H54 (cell line): ENCODE results near the gene HGS.

Experiments
- DNase-seq: peaks from one replicate; pipeline ENCODE4 v3.0.0; 2011; ENCODE audit warnings: low spot score, mixed read lengths; ENCODE audit not compliant: insufficient read length
- FAIRE-seq: peaks from 3 replicates; lab custom pipeline; 2011; peaks lifted over from hg19 to GRCh38; lab: Jason Lieb, UNC
- POLR2A ChIP-seq: IDR thresholded peaks from 2 replicates; pipeline ENCODE4 v1.6.1; 2011; ENCODE audit warnings: low read depth, mild to moderate bottlenecking, low read length

Gene HGS, protein sequence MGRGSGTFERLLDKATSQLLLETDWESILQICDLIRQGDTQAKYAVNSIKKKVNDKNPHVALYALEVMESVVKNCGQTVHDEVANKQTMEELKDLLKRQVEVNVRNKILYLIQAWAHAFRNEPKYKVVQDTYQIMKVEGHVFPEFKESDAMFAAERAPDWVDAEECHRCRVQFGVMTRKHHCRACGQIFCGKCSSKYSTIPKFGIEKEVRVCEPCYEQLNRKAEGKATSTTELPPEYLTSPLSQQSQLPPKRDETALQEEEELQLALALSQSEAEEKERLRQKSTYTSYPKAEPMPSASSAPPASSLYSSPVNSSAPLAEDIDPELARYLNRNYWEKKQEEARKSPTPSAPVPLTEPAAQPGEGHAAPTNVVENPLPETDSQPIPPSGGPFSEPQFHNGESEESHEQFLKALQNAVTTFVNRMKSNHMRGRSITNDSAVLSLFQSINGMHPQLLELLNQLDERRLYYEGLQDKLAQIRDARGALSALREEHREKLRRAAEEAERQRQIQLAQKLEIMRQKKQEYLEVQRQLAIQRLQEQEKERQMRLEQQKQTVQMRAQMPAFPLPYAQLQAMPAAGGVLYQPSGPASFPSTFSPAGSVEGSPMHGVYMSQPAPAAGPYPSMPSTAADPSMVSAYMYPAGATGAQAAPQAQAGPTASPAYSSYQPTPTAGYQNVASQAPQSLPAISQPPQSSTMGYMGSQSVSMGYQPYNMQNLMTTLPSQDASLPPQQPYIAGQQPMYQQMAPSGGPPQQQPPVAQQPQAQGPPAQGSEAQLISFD

DNA sequence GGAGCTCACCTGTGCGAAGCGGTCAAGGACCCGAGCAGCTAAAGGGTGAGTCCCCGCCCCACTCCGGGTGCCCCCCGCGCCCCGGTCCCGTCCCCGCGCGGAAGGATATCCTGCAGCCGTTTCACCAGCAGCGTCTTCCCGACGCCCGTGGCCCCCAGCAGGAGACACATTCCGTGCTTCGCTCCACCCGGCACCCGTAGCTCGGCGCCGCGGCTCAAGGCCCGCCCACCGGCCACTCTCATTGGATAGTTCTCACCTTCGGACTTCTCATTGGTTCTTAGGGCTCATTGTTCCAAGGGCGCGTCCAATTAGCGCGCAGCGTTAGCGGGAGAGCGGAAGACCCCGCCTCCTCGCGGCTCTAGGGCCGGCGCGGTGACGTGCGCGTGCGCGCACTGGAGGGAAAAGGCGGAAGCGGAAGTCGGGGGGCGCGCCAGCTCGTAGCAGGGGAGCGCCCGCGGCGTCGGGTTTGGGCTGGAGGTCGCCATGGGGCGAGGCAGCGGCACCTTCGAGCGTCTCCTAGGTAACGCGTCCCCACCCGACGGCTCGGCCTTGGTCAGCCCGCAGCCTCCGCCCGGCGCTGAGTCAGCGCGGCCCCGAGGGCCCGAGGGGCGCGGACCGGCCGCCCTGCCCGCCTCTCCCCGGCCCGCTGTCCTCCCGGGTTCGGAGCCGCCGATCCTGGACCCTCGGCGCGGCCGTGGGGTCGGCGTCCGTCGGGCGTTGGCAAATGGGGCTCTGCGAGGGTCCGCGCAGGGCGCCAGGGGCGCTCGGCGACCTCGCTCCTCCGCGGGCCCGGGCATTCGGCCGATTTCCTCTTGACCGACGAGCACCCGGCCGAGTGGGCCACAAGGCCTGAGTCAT is at the start of gene HGS, which contains the start of gene ARL16:
Gene HGS (plus strand): TSS at position 428 of the 858 bp plus-strand sequence. CDS start 56 bp downstream, at position 484.
Gene ARL16 (minus strand): TSS at position 214 of the 858 bp plus-strand sequence. CDS start 44 bp downstream, at position 170.
- FAIRE-seq (no peak), DNase-seq (peak; percentile 98)
- TF ChIP-seq POLR2A = peak; percentile 72

DNA sequence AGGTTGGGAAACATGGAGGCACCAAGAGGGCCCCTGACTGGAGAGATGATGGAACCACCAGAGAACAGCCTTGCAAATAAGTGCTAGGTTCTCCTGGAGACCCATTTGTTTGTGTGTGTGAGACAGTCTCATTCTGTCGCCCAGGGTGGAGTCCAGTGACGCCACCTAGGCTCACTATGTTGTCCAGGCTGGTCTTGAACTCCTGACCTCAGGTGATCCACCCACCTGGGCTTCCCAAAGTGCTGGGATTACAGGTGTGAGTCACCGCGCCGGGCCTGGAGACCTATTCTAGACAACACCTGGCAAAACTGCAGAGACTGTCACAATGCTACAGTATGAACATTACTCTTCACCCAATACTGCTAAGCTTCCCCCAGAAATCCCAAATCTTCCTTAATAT is 48.4 kb upstream of the HGS start:
- FAIRE-seq = no peak
- TF ChIP-seq POLR2A = no peak
- no peak for DNase-seq

DNA sequence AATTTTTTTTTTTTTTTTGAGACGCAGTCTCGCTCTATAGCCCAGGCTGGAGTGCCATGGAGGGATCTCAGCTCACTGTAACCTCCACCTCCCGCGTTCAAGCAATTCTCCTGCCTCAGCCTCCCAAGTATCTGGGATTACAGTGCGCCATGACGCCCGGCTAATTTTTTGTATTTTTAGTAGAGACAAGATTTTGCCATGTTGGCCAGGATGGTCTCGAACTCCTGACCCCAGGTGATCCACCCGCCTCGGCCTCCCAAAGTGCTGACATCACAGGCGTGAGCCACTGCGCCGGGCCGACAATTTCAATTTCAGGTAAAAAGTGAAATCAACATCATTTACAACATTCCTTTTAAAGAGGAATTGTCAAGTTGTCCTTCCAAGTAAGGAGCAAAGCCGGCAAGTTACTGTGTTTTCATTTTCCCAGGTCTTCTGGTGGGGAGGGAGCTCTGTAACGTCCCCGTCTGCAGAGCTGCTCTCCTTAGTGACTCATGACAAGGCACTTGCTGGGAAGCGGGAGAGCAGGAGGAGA is 47.8 kb upstream of the HGS start:
- DNase-seq = peak; percentile 80
- no peak for TF ChIP-seq POLR2A
- no peak for FAIRE-seq

DNA sequence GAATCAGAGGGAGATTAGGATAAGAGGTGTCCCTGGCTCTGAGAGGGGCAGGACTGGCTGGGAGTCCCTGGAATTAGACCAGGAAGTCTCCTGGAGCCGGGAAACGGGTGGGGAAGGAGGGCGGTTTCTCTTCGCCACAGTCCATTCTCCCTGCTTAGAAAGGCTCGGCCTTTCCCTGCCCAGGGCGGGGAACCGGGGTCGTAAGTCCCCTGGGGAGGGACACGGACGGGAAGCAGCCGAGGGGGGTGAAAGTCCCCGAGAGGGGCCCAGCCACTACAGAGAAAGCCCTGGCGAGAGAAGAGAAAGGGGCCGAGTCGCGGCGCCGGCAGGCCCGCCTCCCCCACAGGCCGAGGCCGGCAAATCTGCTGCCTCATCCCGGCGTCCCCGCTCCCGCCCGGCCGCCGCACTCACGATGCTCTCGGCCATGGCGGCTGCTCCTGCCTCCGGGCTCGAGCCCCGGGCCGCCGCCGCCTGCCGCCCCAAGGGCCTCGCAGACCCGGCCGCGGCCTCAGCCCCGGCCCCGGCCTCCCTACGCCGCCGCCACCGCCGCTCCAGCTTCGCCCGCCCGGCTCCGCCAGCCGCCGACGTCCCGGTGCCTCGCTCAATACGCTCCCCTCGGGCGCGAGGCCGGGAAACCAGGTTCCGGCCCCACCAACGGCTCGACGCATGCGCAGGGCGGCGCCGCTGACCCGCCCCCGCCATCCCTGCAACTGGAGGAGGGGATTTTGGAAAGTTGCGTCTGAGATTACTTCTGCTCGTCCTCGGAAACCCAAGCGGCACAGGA is 47.1 kb upstream of the HGS start, which contains the start of the genes NPLOC4 and TSPAN10:
Gene NPLOC4 (minus strand): TSS at position 608 of the 784 bp plus-strand sequence. CDS start 182 bp downstream, at position 426.
Gene TSPAN10 (plus strand): TSS at position 692 of the 784 bp plus-strand sequence. CDS start 5,217 bp downstream, outside the sequence.
- FAIRE-seq (no peak), DNase-seq (peak; percentile 90)
- peak; percentile 86 for TF ChIP-seq POLR2A

DNA sequence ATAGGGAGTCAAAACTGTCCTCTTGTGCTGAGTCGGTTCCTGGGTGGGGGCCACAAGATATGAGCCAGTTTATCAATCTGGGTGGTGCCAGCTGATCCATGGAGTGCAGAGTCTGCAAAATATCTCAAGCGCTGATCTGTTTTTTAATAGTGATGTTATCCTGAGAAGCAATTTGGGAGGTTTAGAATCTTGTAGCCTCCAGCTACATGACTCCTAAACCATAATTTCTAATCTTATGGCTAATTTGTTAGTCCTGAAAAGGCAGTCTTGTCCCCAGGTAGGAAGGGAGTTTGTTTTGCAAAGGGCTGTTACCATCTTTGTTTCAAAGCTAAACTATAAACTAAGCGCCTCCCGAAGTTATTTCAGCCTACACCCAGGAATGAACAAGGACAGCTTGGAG is 45.1 kb upstream of the HGS start:
- FAIRE-seq (no peak), DNase-seq (no peak)
- no peak for TF ChIP-seq POLR2A

DNA sequence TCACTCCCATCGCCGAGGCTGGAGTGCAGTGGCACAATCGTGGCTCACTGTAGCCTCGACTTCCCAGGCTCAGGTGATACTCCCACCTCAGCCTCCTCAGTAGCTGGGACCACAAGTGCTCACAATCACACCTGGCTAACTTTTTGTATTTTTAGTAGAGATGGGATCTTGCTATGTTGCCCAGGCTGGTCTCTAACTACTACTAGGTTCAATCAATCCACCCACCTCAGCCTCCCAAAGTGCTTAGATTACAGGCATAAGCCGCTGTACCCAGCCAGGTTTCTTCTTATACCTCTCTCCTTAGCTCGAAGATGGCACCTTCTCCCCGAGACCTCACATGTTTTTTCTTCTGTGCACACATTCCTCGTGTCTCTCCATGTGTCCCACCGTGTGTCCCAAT is 43.8 kb upstream of the HGS start:
- no peak for DNase-seq
- no peak for FAIRE-seq
- TF ChIP-seq POLR2A = no peak

DNA sequence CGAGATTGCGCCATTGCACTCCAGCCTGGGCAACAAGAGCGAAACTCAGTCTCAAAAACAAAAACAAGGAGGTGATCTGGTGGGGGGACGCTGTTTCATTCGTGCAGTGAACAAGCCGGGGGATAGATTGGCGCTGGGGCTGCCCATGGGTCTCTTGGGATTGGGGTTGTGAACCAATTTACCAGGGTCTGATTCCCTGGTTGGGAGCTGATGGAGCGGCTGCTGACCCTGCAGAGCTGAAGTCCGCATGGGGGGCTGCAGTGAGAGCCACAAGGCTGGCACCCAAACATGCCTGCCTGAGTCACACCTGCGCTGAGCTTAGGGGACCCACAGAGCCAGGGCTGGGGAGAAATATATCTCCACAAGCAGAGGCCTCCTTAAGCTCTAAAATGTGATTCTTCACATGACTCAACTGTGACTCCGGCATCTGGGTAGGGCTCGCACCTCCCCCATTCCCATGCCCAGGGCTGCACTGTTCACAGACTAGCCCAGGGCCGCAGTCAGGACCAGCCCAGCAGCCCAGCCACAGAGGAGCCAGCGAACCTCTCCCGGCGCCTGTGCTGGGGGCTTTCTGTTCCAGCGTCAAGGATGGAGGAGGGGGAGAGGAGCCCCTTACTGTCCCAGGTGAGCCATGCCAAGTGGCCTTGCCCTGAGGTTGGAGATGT is 41.9 kb upstream of the HGS start:
- TF ChIP-seq POLR2A = 0 out of 2 replicates have a peak, but pooled peaks have one; percentile 19
- FAIRE-seq = no peak

DNA sequence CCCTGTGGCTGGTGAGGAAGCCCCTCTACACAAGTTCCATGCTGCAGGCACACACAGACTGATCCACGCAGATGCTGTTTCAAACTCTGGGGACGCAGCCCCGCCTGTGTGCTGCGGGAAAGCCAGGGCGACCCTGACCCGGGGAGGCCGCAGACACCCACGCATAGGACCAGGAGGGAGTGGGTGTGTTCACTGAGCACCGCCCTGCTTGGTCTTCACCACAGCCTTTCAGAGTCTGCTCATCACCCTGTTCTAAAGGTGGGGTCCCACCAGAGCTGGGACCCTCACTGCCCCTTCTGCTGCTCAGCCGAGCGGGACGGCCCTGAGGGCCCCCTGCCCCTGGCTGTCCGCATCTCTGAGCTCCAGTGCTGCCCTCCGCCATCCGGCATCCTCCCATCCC is 39.3 kb upstream of the HGS start:
- FAIRE-seq (no peak), DNase-seq (no peak)
- TF ChIP-seq POLR2A = no peak

More for the DNA sequence above, 41.9 kb upstream of the HGS start:
- DNase-seq = peak; percentile 99

DNA sequence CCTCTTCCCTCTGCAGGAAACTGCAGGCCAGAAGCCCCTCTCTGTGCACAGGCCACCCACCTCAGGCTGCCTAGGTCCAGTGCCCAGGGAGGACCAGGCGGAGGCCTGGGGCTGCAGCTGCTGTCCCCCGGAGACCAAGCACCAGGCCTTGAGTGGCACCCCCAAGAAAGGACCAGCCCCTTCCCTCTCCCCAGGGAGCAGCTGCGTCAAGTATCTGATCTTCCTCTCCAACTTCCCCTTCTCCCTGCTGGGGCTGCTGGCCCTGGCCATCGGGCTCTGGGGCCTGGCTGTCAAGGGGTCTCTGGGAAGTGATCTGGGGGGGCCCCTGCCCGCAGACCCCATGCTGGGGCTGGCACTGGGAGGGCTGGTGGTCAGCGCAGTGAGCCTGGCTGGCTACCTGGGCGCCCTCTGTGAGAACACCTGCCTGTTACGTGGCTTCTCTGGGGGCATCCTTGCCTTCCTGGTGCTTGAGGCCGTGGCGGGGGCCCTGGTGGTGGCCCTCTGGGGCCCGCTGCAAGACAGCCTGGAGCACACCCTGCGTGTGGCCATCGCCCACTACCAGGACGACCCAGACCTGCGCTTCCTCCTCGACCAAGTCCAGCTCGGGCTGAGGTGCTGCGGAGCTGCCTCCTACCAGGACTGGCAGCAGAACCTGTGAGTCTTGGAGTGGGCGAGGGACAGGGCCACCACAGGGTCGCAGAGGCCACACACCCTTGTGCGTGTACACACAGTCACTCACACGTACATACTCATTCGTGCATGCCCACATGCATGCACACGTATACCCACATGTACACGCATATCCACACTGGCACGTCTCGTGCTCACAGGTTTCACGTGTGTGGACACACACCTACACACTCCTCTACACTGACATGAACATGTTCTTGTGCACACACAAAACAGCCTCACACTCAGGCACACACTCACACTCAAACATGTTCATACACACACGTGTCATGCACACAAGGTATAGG is 38.5 kb upstream of the HGS start:
- FAIRE-seq = no peak
- no peak for TF ChIP-seq POLR2A
- DNase-seq = no peak

DNA sequence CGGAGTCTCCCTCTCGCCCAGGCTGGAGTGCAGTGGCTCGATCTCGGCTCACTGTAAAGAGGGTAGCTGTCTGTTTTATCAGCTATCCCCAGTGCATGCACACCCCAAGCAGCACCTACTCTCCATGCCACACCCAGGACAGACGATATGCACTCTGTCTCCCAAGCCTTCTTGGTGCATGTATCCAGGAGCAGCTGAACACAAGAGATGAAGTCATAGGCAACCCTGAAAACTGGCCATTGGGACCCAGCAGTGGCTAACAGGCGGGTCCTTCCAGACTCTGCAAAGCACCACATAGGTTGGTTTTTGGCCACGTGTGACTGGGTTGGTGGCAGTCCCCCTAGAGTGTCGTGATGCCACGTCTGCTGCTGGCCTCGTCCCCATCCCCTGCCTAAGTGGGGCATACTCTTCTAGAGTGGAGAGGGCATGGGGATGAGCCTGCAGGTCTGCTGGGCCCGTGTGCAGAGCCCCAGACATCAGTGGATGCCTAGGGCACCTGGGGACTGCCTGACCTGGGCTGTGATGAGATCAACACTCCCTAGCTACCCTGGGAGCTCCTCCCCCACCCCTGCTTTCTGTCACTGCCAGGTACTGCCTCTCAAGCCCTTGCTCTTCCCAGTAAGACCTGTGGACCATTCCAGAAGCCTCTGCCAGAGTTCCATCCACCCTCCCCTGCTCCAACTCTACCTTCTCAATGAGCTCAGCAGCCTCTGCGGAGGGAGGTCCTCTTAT is 36.8 kb upstream of the HGS start:
- FAIRE-seq (no peak), DNase-seq (no peak)
- TF ChIP-seq POLR2A = no peak

DNA sequence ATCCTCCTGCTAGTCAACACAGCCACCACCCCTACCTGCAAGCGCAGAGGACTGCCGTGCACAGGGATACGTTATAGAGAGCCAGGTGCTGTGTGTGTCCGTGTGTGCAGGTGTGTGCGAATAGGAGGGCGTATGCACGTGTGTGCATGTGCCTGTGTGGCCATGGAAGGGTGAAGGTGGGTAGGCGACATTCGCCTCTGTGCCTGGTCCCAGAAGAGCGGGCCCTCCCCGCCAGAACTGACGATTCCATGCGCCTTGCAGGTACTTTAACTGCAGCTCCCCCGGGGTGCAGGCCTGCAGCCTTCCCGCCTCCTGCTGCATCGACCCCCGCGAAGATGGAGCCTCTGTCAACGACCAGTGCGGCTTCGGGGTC is 36.2 kb upstream of the HGS start:
- no peak for TF ChIP-seq POLR2A
- DNase-seq (no peak), FAIRE-seq (no peak)
